ENCODE results near the gene RABL6.

- TF ChIP-seq CTCF (conservative IDR thresholded peaks at IDR 0.05; ENCODE audit: low read length) = no peak
- no peak for TF ChIP-seq EZH2phosphoT487 (IDR thresholded peaks at IDR 0.05; ENCODE audit: borderline replicate concordance, low read depth, low read length)
These were observed 46.5 kb downstream of the RABL6 start for GRCh38 chr9:136854113-136854841.
